Dermis microvascular lymphatic vessel endothelial cell (primary cell): ENCODE data around the gene HSD11B1. TPM values are rescaled to one million over a fixed set of nuclear protein-coding genes. Genes with fewer than 3 reads are reported as not detected.

Experiments used
- total RNA-seq: library from RNA; depleted of rRNA; stranded (reverse); fragments of >200 nt; gene quantifications from 2 replicates; pipeline ENCODE4 v1.2.1, GENCODE V29; 2014

The HSD11B1 gene
- total RNA-seq, 1 donor from 2014 or later, result not detected

Other genes starting within 250 kb of the HSD11B1 start
- gene CAMK1G, start 121.1 kb upstream of the HSD11B1 start, total RNA-seq, result not detected in 2 replicates
- 1.3 and 3.0 TPM in 2 replicates for gene LAMB3, start 52.4 kb upstream of the HSD11B1 start, total RNA-seq
- 0.25 and 1.2 TPM in 2 replicates for gene G0S2, start 29.4 kb upstream of the HSD11B1 start, total RNA-seq
- not detected in 2 replicates for gene TRAF3IP3, start 51.2 kb downstream of the HSD11B1 start, total RNA-seq
- gene C1orf74, start 79.7 kb downstream of the HSD11B1 start, total RNA-seq, result 1.9 and 2.1 TPM in 2 replicates
- gene IRF6, start 101.3 kb downstream of the HSD11B1 start, total RNA-seq, result 0.51 and 2.6 TPM in 2 replicates
- 4.0 and 5.3 TPM in 2 replicates for gene UTP25, start 123.1 kb downstream of the HSD11B1 start, total RNA-seq
- 0.13 TPM in 2 replicates for gene SYT14, start 233.4 kb downstream of the HSD11B1 start, total RNA-seq